ENCODE results near the gene PTPRG. TPM values are rescaled to one million over a fixed set of nuclear protein-coding genes. Genes with fewer than 3 reads are reported as not detected.

PTPRG gene
- total RNA-seq, 1 donor from 2014 or later = 4.2 TPM

DNA sequence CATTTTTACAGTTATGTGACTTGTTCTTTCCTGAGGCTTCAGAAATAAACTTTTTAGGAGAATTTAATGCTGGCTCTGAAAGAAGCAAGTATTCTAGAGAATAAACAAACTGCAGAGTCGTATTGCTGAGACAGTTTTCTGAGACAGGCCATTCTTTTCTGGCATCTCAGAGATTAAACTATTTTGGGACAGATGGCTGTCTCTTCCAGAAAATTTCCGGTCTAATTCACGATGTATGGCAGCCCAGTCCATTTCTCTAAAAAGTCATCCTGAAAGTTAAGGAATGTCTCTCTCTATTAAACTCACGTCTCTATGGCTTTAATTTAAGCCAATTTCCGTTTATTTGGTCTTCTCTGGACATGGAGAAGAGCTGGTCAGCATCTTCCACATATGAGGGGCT is 603.4 kb downstream of the PTPRG start:
- Mint-ChIP-seq H3K27me3 (no peaks in the 10 kb centered on the region), H3K27ac (no peak overlapping the region), H3K9me3 (no peaks in the 10 kb centered on the region), H3K4me1 (peaks cover 5% of the 10 kb centered on the region), H3K4me3 (no peak overlapping the region), H3K36me3 (ENCODE audit: low read depth) (no peaks in the 10 kb centered on the region)
- DNase-seq = no peak
- intact Hi-C loops (cut with micrococcal nuclease) = no loop called here

DNA sequence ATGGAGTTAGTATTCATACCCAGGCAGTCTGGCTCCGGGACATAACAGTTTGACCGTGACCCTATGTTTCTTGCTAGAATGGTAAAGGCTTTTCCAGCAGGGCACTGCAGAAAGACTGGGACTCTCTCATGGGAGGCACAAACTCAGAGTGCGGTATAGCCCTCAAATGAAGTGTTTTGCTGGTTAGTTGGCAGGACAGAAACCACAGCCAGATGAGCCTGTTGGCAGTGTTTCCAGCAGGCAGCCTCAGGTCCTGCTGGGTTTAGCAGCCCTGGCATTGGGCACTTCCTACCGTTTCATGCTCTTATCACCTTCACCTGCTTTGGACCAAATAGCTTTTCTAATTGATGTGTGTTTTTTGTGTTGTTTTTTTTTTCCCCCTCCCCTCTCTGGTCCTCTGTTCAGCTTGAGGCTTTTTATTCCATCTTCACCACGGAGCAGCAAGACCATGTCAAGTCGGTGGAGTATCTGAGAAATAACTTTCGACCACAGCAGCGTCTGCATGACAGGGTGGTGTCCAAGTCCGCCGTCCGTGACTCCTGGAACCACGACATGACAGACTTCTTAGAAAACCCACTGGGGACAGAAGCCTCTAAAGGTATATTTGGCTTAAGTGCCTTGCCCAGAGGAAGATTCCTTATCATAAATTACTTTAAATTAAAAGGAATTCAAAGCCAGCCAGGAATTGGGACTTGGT is 606.3 kb downstream of the PTPRG start:
- no peak for DNase-seq
- Mint-ChIP-seq H3K36me3 (ENCODE audit: low read depth) (no peaks in the 10 kb centered on the region), H3K4me1 (peaks cover 8% of the 10 kb centered on the region), H3K9me3 (peaks cover 9% of the 10 kb centered on the region), H3K4me3 (no peak overlapping the region), H3K27ac (no peak overlapping the region), H3K27me3 (no peaks in the 10 kb centered on the region)
- intact Hi-C loops (cut with micrococcal nuclease) = no loop called here

DNA sequence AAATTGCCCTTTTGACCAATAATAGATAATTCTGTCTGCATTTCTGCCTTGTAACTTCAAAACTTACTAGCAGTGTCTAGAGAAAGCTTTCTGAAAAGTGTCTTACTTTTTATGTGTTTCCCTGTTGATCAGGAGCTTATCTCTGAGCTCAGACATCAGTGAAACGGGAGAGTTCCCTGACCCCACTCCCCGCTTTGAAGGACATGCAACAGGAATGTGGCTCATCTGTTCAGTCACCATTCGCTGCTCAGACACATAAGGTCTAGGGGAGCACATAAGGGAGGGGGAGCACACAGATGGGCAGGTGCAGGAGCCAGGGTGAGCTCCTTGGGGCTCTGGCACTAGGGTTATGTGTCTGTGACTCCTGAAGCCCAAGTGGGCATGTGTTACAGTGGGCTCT is 607.0 kb downstream of the PTPRG start:
- no peaks in the 10 kb centered on the region for H3K27me3 Mint-ChIP-seq
- H3K27ac Mint-ChIP-seq = no peak overlapping the region
- intact Hi-C loops (cut with micrococcal nuclease) = no loop called here

DNA sequence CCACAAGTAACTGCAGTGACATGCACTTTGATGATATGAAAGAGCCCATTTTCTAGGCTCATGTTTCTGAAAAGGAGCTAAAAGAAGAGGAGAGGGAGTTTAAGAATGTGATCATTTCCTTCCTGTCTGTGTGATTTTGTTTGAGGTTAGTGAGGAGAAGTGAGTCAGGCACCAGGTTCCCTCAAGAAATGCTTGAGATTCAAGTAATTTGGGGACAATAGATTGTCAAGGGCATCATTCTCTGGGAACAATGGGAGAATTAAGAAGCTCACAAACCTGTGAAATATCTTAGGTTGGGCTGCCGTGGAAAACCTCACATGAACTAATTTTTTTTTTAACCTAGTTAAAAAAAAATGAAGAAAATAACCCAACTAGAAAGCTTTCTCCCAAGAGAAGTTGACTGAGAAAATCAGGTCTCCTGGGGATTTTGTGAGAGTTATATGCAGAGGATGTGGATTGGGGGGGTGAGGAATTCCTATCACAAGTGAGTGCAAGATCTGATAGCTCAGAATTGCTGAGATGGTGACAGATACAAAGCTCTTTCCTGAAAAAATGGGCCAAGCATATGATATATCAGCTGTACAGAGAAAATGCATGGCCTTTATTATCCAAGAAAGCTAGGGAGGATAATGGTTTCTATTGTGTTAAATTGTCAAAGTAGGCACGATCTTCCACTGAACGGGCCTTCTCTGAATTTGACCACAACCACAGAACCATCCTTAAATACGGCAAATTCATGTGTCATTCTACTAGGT is 608.7 kb downstream of the PTPRG start:
- intact Hi-C loops (cut with micrococcal nuclease) = no loop called here
- Mint-ChIP-seq H3K27ac (no peak overlapping the region), H3K4me1 (peaks cover 8% of the 10 kb centered on the region), H3K27me3 (no peaks in the 10 kb centered on the region), H3K9me3 (peaks cover 9% of the 10 kb centered on the region), H3K36me3 (ENCODE audit: low read depth) (no peaks in the 10 kb centered on the region), H3K4me3 (no peak overlapping the region)
- no peak for DNase-seq

More for the DNA sequence above, 607.0 kb downstream of the PTPRG start:
- no peak for DNase-seq
- H3K9me3 Mint-ChIP-seq = peaks cover 9% of the 10 kb centered on the region
- H3K4me3 Mint-ChIP-seq = no peak overlapping the region
- H3K36me3 Mint-ChIP-seq (ENCODE audit: low read depth) = no peaks in the 10 kb centered on the region
- H3K4me1 Mint-ChIP-seq = peaks cover 8% of the 10 kb centered on the region

DNA sequence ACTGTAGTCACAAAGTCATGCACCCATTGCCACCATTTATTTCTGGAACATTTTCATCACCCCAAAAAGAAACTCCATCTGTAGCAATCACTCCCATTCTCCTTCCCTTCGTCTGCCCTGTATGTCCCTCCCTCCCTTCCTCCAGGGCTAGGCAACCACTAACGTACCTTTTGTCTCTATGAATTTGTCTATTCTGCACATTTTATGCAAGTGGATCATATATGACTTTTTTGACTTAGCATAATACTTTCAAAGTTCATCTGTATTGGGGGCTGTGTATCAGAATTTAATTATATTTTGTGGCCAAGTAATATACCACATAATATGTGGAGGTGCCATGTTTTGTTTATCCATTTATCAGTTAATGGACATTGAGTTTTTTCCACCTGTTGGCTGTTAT is 610.4 kb downstream of the PTPRG start:
- intact Hi-C loops (cut with micrococcal nuclease) = no loop called here
- H3K4me3 Mint-ChIP-seq = no peak overlapping the region

DNA sequence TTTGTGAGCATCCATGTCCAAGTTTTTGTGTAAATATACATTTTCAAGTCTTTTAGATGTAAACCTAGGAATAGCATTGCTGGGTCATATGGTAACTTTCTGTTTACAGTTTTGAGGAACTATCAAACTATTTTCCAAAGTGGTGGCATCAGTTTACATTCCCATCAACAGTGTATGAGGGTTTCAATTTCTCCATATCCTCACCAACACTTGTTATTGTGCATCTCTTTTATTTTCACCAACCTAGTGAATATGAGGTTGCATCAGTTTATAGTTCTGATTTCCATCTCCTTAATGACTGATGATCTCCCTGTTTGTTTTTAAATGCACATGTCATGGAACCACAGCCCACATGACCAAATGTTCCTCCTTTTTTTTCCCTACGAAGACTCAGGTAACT is 610.8 kb downstream of the PTPRG start:
- peaks cover 10% of the 10 kb centered on the region for H3K4me1 Mint-ChIP-seq
- H3K27me3 Mint-ChIP-seq = no peaks in the 10 kb centered on the region
- H3K27ac Mint-ChIP-seq = no peak overlapping the region
- H3K36me3 Mint-ChIP-seq (ENCODE audit: low read depth) = no peaks in the 10 kb centered on the region
- intact Hi-C loops (cut with micrococcal nuclease) = no loop called here
- no peak overlapping the region for H3K4me3 Mint-ChIP-seq
- DNase-seq = no peak
- peaks cover 9% of the 10 kb centered on the region for H3K9me3 Mint-ChIP-seq

More for the DNA sequence above, 610.4 kb downstream of the PTPRG start:
- H3K4me1 Mint-ChIP-seq = peaks cover 10% of the 10 kb centered on the region
- no peak overlapping the region for H3K27ac Mint-ChIP-seq
- H3K9me3 Mint-ChIP-seq = peaks cover 9% of the 10 kb centered on the region
- H3K27me3 Mint-ChIP-seq = no peaks in the 10 kb centered on the region
- DNase-seq = no peak
- no peaks in the 10 kb centered on the region for H3K36me3 Mint-ChIP-seq (ENCODE audit: low read depth)

DNA sequence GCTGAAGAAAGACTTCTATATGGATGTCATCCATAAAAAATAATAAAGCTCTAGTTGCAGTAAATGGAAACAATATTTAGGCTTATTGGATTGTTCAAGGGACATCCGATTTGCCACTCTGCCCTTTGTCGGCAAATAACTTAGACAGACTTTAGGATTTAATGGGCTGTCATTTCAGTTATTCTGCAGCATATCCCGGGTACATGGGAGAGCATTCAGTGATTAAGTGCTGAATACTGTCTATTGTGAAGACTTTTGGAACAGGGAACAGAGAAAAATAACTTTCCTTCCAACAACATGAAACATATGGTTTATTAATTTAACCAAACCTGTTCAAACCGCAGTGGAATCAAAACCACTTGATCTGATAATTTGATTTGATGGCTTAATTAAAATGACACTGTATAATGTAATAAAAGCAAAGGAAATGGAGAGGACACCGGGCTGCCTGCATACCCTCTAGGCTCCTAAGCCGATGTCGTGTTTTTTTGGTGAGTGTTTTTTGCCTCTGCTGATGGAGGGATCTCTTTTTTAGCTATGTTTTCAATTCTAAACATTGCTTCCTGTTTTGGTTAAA is 612.7 kb downstream of the PTPRG start:
- Mint-ChIP-seq H3K4me1 (peaks cover 10% of the 10 kb centered on the region), H3K4me3 (no peak overlapping the region), H3K27ac (no peak overlapping the region), H3K27me3 (no peaks in the 10 kb centered on the region), H3K9me3 (peaks cover 9% of the 10 kb centered on the region), H3K36me3 (ENCODE audit: low read depth) (no peaks in the 10 kb centered on the region)
- intact Hi-C loops (cut with micrococcal nuclease) = no loop called here
- no peak for DNase-seq

DNA sequence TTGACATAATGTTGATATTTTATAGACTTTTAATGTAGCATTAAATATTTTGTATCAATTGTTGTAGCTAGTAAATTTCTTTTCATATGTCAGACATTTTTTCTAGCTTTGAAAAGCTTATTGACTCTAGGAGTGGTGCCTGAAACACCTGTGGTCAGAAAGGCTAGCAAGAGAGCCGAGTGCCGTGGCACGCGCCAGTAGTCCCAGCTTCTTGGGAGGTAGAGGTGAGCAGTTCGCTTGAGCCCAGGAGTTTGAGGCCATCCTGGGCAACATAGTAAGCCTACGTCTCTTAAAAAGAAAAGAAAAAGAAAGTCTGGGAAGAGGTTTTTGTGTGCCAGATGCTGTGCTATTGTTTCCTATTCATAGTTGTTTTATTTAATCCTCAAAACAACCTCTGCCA is 613.8 kb downstream of the PTPRG start:
- Mint-ChIP-seq H3K4me3 (no peak overlapping the region), H3K4me1 (peaks cover 4% of the 10 kb centered on the region), H3K36me3 (ENCODE audit: low read depth) (no peaks in the 10 kb centered on the region), H3K27ac (no peak overlapping the region), H3K27me3 (no peaks in the 10 kb centered on the region), H3K9me3 (peaks cover 9% of the 10 kb centered on the region)
- intact Hi-C loops (cut with micrococcal nuclease) = no loop called here
- DNase-seq = no peak

DNA sequence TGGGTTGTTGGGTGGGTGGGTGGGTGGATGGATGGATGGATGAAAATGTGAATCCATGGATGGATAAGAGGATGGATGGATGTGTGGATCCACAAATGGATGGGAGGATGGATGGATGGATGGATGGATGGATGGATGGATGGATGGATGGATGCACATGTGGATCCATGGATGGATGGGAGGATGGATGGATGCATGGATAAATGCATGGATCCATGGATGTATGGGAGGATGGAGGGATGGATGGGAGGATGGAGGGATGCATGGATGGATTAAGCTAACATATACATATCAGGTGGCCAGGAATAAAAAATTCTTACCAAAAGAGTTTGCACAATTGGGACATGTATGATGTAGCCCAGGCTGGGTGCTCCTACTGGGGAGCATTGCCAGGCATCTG is 616.7 kb downstream of the PTPRG start:
- DNase-seq = no peak
- no peak overlapping the region for H3K4me3 Mint-ChIP-seq
- H3K36me3 Mint-ChIP-seq (ENCODE audit: low read depth) = no peaks in the 10 kb centered on the region
- H3K27ac Mint-ChIP-seq = no peak overlapping the region
- no peaks in the 10 kb centered on the region for H3K9me3 Mint-ChIP-seq
- peaks cover 2% of the 10 kb centered on the region for H3K4me1 Mint-ChIP-seq
- intact Hi-C loops (cut with micrococcal nuclease) = no loop called here
- no peaks in the 10 kb centered on the region for H3K27me3 Mint-ChIP-seq

DNA sequence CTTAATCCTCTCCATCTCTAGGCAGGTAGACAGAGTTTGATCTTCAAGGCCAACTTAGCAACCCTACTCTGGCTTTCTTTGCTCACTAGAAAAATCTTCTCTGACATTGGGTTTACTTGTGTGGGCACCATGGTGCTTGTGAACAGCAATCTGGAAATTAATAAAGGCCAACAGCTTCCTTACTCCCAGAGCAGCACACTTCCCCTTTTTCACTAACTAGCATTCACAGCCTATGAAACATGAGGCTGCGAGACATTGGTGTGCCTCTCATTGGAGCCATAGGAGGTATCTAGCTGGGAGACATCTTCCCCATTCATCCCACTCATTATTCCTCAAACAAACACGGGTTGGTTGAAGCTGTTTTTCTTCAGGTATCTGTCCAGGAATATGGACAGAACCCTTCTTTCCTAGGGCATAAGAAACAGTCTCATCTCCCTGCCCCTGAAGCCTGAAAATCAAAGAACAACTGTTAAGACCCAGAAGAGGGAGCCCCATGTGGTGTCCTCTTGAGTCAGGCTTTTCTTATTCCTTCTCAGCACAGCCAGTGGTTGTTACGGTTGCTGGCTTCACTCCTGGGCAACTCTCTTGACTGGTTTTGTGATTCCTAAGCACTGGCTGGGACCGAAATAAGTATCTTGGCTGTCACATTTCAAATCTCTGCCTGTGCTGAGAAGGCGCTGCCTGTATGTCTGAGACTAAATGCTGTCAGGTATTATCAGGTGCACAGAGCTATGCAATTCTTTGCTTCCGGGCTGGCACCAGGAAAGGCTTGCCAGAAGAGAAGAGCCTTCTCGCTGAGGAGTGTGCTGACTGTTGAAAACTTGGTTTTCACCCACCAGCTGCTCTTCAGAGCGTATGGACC is 617.6 kb downstream of the PTPRG start:
- Mint-ChIP-seq H3K4me1 (peaks cover 2% of the 10 kb centered on the region), H3K9me3 (no peaks in the 10 kb centered on the region), H3K27ac (no peak overlapping the region), H3K27me3 (no peaks in the 10 kb centered on the region), H3K36me3 (ENCODE audit: low read depth) (no peaks in the 10 kb centered on the region), H3K4me3 (no peak overlapping the region)
- intact Hi-C loops (cut with micrococcal nuclease) = no loop called here
- no peak for DNase-seq

DNA sequence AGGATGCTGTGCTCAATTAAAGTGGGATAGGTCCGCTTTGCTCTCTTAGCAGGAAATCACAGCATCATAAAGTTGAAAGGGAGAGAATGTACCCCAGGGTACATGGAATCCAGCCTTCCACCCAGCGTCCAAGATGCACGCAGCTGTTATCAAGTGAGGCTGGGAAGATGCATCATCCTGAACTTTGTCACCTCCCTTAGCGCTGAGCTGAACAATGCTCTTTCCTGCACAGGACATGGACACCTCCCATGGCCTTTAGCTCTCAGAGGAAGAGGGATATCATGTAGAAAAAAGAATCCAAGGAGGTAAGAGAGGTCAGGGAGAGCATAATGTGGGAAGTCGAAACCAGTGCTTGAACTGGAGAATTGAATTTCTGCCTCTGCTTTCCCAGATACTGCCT is 619.1 kb downstream of the PTPRG start:
- Mint-ChIP-seq H3K27me3 (no peaks in the 10 kb centered on the region), H3K9me3 (no peaks in the 10 kb centered on the region), H3K4me1 (peaks cover 2% of the 10 kb centered on the region), H3K4me3 (no peak overlapping the region), H3K27ac (no peak overlapping the region), H3K36me3 (ENCODE audit: low read depth) (no peaks in the 10 kb centered on the region)
- intact Hi-C loops (cut with micrococcal nuclease) = no loop called here
- DNase-seq = no peak

DNA sequence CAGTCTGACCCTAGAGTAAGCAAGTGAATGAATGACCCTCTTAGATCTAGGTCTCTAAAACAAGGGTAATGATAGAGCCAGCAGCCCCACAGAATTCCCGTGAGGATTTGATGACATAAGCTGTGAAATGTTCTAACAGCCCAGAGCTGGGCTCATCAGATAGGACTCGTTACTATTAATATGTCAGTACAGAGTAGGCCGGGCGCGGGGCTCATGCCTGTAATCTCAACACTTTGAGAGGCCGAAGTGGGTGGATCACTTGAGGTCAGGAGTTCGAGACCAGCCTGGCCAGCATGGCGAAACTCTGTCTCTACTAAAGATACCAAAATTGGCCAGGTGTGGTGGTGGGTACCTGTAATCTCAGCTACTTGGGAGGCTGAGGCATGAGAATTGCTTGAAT is 621.7 kb downstream of the PTPRG start:
- Mint-ChIP-seq H3K27me3 (no peaks in the 10 kb centered on the region), H3K9me3 (no peaks in the 10 kb centered on the region), H3K4me3 (no peak overlapping the region), H3K27ac (no peak overlapping the region), H3K36me3 (ENCODE audit: low read depth) (no peaks in the 10 kb centered on the region), H3K4me1 (no peaks in the 10 kb centered on the region)
- intact Hi-C loops (cut with micrococcal nuclease) = no loop called here
- no peak for DNase-seq

DNA sequence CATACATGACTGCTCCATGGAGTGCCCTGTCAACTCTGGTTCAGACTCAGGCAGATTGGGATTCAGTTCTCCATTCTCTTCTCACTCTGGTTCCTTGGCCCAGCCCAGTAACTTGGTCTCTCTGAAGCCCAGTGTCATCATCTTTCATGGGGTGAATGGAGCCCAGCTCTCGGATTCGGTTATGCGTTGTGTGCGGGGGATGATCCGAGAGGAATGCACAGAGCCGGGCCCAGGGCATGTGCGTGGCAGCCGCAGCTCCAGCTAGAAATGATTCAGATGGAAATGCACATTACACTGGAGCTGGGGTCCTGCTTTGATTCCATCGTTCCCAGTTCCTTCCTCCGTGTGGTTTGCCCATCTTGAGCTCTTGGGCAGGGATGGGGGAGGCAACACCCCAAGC is 622.6 kb downstream of the PTPRG start:
- intact Hi-C loops (cut with micrococcal nuclease) = no loop called here
- Mint-ChIP-seq H3K27ac (no peak overlapping the region), H3K36me3 (ENCODE audit: low read depth) (no peaks in the 10 kb centered on the region), H3K4me1 (peaks cover 3% of the 10 kb centered on the region), H3K9me3 (no peaks in the 10 kb centered on the region), H3K4me3 (no peak overlapping the region), H3K27me3 (no peaks in the 10 kb centered on the region)
- no peak for DNase-seq

DNA sequence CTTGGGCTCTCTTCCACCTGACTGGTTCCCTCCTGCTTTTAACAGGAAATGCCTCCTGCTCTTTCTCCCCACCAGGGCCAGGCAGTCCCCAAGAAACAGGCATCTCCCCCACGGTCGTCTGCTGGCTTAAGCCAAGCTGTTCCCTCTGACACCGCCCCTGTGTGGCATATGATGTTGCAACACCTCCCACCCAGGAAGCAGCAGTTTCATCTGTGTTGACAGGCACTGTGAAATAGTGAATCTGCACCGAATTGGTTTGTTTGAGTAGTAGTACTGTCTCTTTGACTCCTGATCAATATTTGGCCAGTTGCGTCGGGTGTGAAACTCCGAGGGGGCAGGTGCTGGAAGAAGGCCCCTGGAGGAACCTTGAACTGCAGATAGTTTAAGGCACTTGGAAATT is 623.2 kb downstream of the PTPRG start:
- intact Hi-C loops (cut with micrococcal nuclease) = no loop called here
- no peak for DNase-seq
- Mint-ChIP-seq H3K27me3 (no peaks in the 10 kb centered on the region), H3K4me1 (peaks cover 4% of the 10 kb centered on the region), H3K4me3 (no peak overlapping the region), H3K9me3 (no peaks in the 10 kb centered on the region), H3K27ac (no peak overlapping the region), H3K36me3 (ENCODE audit: low read depth) (no peaks in the 10 kb centered on the region)

Measured in activated CD4-positive, alpha-beta T cell treated with anti-CD3 and anti-CD28 coated beads, Interleukin-2, amount 10 ng/mL, durations not matched to agents 24 days and 14 days (primary cell).